HFF-Myc (cell line): Measurements from ENCODE around the gene NDUFV2.
A peak's percentile ranks its signal among the peaks of the same experiment; 100 is the strongest.

Experiments
- DNase-seq: peaks from one replicate; pipeline ENCODE4 v3.0.0-alpha.2; 2011; ENCODE audit warnings: low read depth; ENCODE audit errors: extremely low read depth
- H3K4me3 ChIP-seq: replicated peaks from 2 replicates; pipeline ENCODE4 v1.5.1; 2011; ENCODE audit warnings: low read depth, mild to moderate bottlenecking, control low read depth, low read length
- CTCF ChIP-seq: IDR thresholded peaks from 2 replicates; pipeline ENCODE4 v1.5.1; 2012; ENCODE audit warnings: mild to moderate bottlenecking, low read depth, low read length, control low read depth; ENCODE audit errors: missing control alignments

Gene NDUFV2

GRCh38 chr18:9102508-9103375 lies at the start of gene NDUFV2:
Gene NDUFV2, plus strand, starts transcription at chr18:9102699. Its CDS starts 45 bp downstream, at chr18:9102744.
- TF ChIP-seq CTCF: no peak
- DNase-seq: peak; percentile 73
- peak within 1 kb of the TSS; percentile 72 for H3K4me3 ChIP-seq

GRCh38 chr18:9053814-9054213 lies 48.7 kb upstream of the NDUFV2 start:
- TF ChIP-seq CTCF: no peak
- no peak for DNase-seq
- H3K4me3 ChIP-seq: no peak overlapping the region

GRCh38 chr18:9055185-9055584 lies 47.3 kb upstream of the NDUFV2 start:
- H3K4me3 ChIP-seq: no peak overlapping the region
- TF ChIP-seq CTCF: no peak
- DNase-seq: peak; percentile 62

- DNase-seq: no peak
- TF ChIP-seq CTCF: no peak
- H3K4me3 ChIP-seq: no peak overlapping the region
These were observed 46.9 kb upstream of the NDUFV2 start for GRCh38 chr18:9055626-9056025.

- DNase-seq: no peak
- no peak for TF ChIP-seq CTCF
- no peak overlapping the region for H3K4me3 ChIP-seq
These were observed 44.9 kb upstream of the NDUFV2 start for GRCh38 chr18:9057646-9058045.

GRCh38 chr18:9058406-9058805 lies 44.1 kb upstream of the NDUFV2 start:
- TF ChIP-seq CTCF: no peak
- no peak overlapping the region for H3K4me3 ChIP-seq
- no peak for DNase-seq
